Skin epidermis (tissue), 12 donors: ENCODE data around the gene PROM2.

Source experiments
- H3K27ac ChIP-seq, 21 experiments: fragments of 200-600 bp; sonication (generic) in 11 of 21; one replicate each; pipeline ENCODE4 v1.5.0; 2020; ENCODE audit warnings: mild to moderate bottlenecking in 3 of 21, inconsistent platforms in 2 of 21, moderate library complexity in 2 of 21
- H3K4me3 ChIP-seq, 7 experiments: fragments of 200-600 bp; sonication (generic) in 2 of 7; one replicate each; pipeline ENCODE4 v1.5.0; 2020; ENCODE audit warnings: inconsistent platforms in 2 of 7, mild to moderate bottlenecking in 2 of 7, moderate library complexity in 1 of 7

The PROM2 gene

DNA sequence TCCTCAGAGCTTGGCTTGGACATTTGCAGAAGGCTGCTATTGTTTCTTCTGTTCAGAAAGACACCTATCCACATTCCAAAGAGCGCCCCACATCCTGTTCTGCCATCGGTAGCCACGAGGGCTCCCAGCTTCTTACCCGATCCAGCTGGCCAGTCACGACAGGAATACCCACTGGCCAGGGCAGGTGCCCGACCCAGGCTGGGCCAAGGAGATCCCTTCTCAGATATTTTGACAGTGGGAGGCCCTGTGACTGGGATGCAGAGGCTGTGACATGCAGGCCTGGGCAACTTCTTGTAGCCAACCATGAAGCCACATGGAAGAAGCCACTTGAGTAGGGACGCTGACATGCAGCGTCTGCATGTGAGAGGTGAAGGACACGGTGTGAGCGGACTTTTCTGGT is 57.4 kb downstream of the PROM2 start:
- H3K27ac ChIP-seq = no peak overlapping the region
- H3K4me3 ChIP-seq = no peak overlapping the region

DNA sequence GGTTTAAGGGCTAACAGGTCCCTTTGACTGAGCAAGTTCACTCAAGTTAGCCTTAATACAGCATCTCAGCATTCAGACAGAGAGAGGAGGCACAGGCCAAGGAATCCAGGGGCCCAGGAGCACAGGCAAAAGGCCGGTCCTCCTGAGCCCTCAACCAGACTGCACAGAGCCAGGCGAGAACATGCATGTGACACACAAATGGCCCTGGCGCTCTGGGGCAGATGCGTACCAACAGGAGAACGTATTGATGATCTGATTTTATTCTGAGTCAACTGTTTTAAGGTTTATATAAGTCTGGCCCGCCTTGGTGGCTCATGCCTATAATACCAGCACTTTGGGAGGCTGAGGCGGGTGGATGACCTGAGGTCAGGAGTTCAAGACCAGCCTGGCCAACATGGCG is 57.8 kb downstream of the PROM2 start:
- Histone ChIP-seq H3K4me3 (no peak overlapping the region), H3K27ac (no peak overlapping the region)

DNA sequence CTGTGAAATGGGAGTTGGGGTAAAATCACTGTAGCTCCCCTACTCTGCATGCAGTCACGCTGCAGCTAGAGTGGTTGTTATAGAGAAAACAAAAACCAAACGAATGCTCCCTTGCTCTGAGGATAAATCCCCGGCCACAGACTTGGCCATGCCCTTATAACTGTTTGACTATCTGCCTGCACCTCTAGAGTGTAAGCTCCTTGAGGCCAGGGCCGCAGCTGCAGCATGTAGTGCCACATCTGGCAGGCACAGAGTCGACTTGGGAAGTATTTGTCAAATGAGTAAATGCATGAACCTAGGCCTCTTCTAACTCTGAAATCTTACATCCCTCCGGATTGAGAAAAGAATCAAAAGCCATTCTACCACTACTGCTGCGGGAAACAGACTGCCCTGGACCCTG is 58.8 kb downstream of the PROM2 start:
- Histone ChIP-seq H3K4me3 (no peak overlapping the region), H3K27ac (peak overlapping the region in 4 of 21 experiments; percentile 7 to 21 (median 13))

DNA sequence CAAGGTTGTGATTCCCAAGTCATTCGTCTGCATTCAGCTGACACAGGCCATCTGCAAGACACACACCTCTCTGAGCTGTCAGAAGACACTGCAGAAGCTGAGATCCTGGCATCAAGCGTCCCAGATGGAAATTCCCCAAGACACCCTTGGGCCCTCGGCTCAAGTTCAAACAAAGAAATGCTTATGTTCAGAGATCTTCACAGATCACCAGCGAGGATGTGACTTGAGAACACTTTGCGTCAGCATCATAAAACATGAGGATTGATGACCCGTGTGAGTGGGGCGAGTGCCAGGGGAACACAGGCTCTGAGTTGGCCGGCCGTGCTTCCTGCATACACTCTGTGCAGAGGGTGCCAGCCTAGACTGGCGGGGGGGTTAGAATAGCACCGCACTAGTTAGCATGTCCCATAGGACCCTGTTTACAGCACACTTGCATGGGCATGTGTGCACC is 59.7 kb downstream of the PROM2 start:
- Histone ChIP-seq H3K27ac (peak overlapping the region in 6 of 21 experiments; percentile 3 to 66 (median 13)), H3K4me3 (no peak overlapping the region)

DNA sequence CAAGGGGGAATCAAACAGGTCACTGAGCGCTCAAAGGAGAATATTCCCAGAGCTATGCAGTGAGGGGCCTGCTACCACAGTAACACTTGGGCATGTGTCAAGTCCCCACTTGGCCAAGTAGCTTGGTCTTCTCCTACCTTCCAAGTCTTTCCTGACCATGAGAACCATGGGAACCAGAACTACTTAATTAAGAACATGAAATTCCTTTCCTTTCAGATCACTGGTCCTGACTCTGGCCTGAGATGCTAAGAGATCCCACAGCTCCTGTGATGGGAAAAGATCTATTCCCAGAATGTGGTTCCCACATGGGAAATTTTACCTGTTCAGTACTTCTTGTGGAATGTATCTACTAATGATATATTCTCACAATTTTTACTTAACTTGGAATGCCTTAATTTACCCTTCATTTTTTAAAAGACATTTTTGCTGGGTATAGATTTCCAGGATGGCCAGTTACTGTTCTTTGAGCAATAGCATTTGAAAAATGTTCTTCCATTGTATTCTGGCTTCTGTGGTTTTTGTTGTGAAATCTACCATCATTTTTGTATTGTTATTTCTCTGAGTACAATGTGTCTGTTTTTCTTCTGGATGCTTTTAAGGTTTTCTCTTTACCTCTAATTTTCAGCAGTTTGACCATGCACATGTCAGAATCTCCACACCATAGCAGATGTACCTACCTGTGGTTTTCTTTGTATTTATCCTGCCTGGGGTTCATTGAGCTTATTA is 60.8 kb downstream of the PROM2 start:
- no peak overlapping the region for H3K4me3 ChIP-seq
- peak overlapping the region in 1 of 21 experiments; percentile 27 for H3K27ac ChIP-seq

DNA sequence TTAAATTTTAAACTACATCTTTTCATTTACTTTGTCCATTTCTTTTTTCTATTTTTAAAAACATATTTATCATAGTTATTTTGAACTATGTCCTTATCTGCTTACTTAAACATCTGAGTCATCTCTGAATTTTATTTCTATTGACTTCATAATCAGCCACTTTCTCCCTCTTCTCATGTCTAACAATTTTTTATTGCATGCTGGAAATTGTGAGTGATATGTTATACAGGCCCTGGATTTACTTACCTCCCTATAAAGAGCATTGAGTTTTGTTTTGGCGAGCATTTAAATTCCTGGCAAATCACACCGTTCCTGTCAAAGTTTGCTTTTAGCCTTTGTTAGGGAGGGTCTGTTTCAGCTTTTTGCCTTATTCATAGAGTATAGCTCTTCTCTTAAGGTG is 62.2 kb downstream of the PROM2 start:
- no peak overlapping the region for H3K4me3 ChIP-seq
- H3K27ac ChIP-seq = no peak overlapping the region

DNA sequence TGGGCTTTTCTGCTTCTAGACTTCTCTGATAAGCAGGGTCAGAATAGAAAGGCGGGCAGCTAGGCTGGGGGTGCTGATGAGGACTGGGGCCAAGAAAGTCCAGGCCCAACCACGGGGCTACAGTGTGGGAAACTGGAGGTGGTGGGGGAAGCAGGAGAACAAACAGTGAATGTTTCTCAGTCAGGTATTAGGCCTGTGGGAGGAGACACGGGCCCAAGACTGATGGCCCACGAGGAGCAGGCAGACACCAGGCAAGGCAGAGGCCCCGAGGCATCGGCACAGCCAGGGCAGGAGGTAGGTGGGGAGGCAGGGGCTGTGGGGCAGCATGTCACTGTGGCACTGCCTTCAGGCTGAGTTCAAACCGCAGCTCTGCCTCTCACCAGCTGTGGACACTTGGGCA is 63.6 kb downstream of the PROM2 start:
- no peak overlapping the region for H3K4me3 ChIP-seq
- H3K27ac ChIP-seq = no peak overlapping the region
